Transverse colon (tissue), 4 donors: ENCODE results near the gene LRRC36.

Experiments used
- EP300 ChIP-seq: sonication (generic); formaldehyde crosslinking; IDR thresholded peaks from one replicate; pipeline ENCODE4 v1.6.1; 2017; ENCODE audit warnings: antibody characterized with exemption, low read depth
- POLR2AphosphoS5 ChIP-seq, 3 donors: sonication (generic); formaldehyde crosslinking; IDR thresholded peaks; one replicate each; pipeline ENCODE4 v1.6.1; 2016; ENCODE audit warnings: antibody characterized with exemption in 3 of 3
- TF ChIP-seq, protein P1 (sequence below), 5 experiments: fragments of 200-600 bp in 3 of 5; fragments of 450-650 bp in 2 of 5; sonication (generic) in 3 of 5; IDR thresholded peaks; 1 replicate in 2 of 5; 2 replicates in 3 of 5; pipeline ENCODE4 v1.5.1; 2016 to 2017; ENCODE audit warnings: antibody characterized with exemption in 5 of 5, inconsistent platforms in 3 of 5, mild to moderate bottlenecking in 2 of 5, moderate library complexity in 1 of 5

DNA sequence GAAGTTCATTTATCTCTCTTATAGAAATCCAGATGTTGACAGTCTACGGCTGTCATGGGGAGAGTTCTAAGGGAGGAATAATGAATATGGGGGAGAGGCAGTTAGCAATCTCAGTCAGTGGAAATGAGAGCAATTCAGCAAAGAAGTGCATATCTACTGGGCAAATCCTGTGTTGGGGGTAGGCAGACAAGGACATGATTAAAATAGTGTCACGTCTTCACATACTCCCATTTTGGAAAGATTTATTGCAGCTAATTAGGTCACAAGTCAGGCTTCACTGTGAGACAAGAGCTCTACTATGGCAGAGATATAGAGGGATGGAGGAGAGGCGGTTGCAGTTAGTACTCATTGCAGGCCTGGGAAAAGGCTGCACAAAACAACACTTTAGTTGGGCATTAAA lies 29.8 kb downstream of the LRRC36 start:
- TF ChIP-seq, protein P1, sequence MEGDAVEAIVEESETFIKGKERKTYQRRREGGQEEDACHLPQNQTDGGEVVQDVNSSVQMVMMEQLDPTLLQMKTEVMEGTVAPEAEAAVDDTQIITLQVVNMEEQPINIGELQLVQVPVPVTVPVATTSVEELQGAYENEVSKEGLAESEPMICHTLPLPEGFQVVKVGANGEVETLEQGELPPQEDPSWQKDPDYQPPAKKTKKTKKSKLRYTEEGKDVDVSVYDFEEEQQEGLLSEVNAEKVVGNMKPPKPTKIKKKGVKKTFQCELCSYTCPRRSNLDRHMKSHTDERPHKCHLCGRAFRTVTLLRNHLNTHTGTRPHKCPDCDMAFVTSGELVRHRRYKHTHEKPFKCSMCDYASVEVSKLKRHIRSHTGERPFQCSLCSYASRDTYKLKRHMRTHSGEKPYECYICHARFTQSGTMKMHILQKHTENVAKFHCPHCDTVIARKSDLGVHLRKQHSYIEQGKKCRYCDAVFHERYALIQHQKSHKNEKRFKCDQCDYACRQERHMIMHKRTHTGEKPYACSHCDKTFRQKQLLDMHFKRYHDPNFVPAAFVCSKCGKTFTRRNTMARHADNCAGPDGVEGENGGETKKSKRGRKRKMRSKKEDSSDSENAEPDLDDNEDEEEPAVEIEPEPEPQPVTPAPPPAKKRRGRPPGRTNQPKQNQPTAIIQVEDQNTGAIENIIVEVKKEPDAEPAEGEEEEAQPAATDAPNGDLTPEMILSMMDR (IDR thresholded peaks at IDR 0.05): no peak
- TF ChIP-seq POLR2AphosphoS5 (IDR thresholded peaks at IDR 0.05): no peak
- no peak for TF ChIP-seq EP300
